Retinal pigment epithelial cell (primary cell): ENCODE measurements around the gene CUL4A.

Experiments used
- DNase-seq: peaks from one replicate; pipeline ENCODE4 v3.0.0-alpha.2; 2010; ENCODE audit warnings: low read depth
- H3K4me3 ChIP-seq: 2 replicates; pipeline ENCODE4 v1.5.1; 2011; ENCODE audit warnings: mild to moderate bottlenecking, low read length, control low read depth, moderate library complexity
- TF ChIP-seq, protein P1 (sequence below): conservative IDR thresholded peaks from 2 replicates; pipeline ENCODE4 v1.5.1; 2011; ENCODE audit warnings: low read depth, low read length, control low read depth, inconsistent platforms

Gene CUL4A

DNA sequence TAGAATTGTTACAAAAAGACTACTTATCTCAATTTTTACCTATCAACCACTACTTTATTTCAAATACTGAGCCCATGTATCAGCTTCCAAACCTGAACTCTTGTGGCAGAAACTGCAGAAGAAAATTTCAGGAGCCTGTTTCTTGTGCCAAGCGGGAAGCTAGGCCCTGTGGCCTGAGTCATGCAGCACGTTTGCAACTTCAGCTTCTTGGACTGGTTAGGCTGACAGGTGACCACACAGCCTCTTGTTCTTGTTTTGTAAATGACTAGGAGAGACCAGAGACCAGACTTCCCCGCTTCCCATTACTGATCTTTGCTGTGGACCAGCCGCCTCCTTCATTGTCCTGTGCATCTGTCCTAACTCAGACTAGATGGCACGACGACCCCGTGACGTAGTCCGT lies 84.3 kb downstream of the CUL4A start:
- H3K4me3 ChIP-seq: no peak overlapping the region
- DNase-seq: no peak
- TF ChIP-seq, protein P1, sequence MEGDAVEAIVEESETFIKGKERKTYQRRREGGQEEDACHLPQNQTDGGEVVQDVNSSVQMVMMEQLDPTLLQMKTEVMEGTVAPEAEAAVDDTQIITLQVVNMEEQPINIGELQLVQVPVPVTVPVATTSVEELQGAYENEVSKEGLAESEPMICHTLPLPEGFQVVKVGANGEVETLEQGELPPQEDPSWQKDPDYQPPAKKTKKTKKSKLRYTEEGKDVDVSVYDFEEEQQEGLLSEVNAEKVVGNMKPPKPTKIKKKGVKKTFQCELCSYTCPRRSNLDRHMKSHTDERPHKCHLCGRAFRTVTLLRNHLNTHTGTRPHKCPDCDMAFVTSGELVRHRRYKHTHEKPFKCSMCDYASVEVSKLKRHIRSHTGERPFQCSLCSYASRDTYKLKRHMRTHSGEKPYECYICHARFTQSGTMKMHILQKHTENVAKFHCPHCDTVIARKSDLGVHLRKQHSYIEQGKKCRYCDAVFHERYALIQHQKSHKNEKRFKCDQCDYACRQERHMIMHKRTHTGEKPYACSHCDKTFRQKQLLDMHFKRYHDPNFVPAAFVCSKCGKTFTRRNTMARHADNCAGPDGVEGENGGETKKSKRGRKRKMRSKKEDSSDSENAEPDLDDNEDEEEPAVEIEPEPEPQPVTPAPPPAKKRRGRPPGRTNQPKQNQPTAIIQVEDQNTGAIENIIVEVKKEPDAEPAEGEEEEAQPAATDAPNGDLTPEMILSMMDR: no peak

DNA sequence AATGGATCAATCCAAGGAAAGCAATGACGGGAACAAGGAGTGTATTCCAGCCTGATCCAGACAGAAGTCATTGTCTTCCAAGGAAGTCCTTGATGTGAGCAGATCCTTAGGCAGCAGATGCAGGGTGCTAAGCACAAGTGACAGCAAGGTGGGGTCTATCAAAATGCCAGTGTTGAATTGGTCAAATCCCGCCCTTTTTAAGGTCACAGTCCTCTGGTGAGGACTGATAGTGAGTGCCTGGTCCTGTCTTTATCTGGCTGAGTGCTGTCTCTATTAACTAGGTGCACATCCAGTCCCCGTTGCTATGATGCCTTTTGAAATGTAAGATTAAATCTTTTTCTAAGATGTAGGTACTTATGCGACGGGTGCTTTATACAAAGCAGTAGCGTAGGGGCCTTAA lies 86.4 kb downstream of the CUL4A start:
- DNase-seq: no peak
- H3K4me3 ChIP-seq: no peak overlapping the region
- TF ChIP-seq, protein P1: no peak

- TF ChIP-seq, protein P1: no peak
- DNase-seq: peak; percentile 73
- H3K4me3 ChIP-seq: peak within 1 kb of the TSS; percentile 93
Observed at GRCh38 chr13:113296823-113297369, 87.5 kb downstream of the CUL4A start, which contains the start of gene LAMP1. TSS of gene LAMP1 (plus strand) at chr13:113297239. CDS start at chr13:113297435, 196 bp downstream.

DNA sequence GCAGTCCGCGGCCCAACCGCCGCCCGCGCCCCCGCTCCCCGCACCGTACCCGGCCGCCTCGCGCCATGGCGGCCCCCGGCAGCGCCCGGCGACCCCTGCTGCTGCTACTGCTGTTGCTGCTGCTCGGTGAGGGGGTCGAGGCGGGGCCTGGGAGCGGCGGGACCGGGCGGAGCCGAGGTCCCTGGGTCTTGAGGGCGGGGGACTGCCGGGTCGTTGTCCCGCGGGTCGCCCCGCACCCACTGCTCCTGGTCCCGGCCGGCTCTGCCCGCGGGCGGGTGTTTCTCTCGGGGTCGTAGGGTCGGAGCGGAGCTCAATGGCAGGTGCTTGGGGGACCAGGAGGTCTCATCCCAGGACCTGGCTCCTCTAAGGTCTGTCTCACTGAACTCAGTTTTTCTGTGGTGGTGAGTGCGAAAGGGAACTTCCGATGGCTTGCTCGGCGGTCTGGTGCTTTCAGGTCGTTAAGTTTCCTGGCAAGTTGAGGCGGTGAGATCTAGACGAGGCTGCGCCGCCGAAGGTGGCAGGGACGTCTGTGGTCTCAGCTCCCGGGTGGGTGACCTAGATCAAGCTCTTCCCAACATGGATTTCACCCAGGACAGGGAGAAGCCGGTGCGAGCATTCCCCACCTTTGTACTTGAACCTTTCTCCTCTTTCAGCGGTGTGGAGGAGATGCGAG lies 88.1 kb downstream of the CUL4A start:
- peak overlapping the region; percentile 93 for H3K4me3 ChIP-seq
- TF ChIP-seq, protein P1: no peak
- no peak for DNase-seq

- peak overlapping the region; percentile 93 for H3K4me3 ChIP-seq
- no peak for DNase-seq
- TF ChIP-seq, protein P1: no peak
Observed at GRCh38 chr13:113298043-113298945, 88.9 kb downstream of the CUL4A start.

- H3K4me3 ChIP-seq: no peak overlapping the region
- TF ChIP-seq, protein P1: no peak
- no peak for DNase-seq
Observed at GRCh38 chr13:113299951-113300350, 90.5 kb downstream of the CUL4A start.

GRCh38 chr13:113302986-113303385 lies 93.6 kb downstream of the CUL4A start:
- no peak overlapping the region for H3K4me3 ChIP-seq
- no peak for DNase-seq
- TF ChIP-seq, protein P1: no peak
